GM18870 (cell line): Measurements from ENCODE around the gene FLT3LG.
"Not testable (repeated sequence)": the region's sequence is repeated elsewhere in the genome, so short reads cannot be mapped to it uniquely, and the experiment has no call there.

Experiments used
- ATAC-seq: cut with Tn5 transposase; IDR thresholded peaks from one replicate; pipeline ENCODE4 v1.9.1; 2021; ENCODE audit warnings: moderate library complexity; ENCODE audit not compliant: unreplicated experiment

FLT3LG gene

GRCh38 chr19:49440439-49441209 is 33.4 kb upstream of the FLT3LG start:
- no peak for ATAC-seq

GRCh38 chr19:49441210-49441959 is 32.6 kb upstream of the FLT3LG start, which contains the start of gene SLC17A7:
Gene SLC17A7 (minus strand): TSS chr19:49441527. CDS start chr19:49441379, 148 bp downstream.
- ATAC-seq = no peak

DNA sequence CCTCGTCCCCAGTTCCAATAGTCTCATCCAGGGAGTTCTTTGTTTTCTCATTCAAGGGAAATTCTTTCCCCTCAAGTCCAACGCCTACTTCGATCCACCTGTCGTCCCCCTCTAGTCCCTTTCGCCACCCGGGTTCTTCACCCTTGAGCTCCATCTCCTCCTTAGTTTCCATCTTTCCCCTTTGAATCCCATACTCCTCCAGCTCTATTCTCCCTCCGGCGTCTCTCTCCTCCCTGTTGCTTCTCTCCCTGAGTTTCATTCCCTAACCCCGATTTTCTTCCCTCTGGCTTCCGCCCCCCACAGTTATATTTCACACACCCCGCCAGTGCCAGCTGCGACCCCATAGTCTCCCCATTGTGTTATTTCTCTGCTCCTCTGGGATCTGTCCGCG is 32.1 kb upstream of the FLT3LG start:
- ATAC-seq = no peak

GRCh38 chr19:49442354-49442753 is 31.7 kb upstream of the FLT3LG start:
- no peak for ATAC-seq

GRCh38 chr19:49442771-49443365 is 31.1 kb upstream of the FLT3LG start:
- ATAC-seq = peak; percentile 13

DNA sequence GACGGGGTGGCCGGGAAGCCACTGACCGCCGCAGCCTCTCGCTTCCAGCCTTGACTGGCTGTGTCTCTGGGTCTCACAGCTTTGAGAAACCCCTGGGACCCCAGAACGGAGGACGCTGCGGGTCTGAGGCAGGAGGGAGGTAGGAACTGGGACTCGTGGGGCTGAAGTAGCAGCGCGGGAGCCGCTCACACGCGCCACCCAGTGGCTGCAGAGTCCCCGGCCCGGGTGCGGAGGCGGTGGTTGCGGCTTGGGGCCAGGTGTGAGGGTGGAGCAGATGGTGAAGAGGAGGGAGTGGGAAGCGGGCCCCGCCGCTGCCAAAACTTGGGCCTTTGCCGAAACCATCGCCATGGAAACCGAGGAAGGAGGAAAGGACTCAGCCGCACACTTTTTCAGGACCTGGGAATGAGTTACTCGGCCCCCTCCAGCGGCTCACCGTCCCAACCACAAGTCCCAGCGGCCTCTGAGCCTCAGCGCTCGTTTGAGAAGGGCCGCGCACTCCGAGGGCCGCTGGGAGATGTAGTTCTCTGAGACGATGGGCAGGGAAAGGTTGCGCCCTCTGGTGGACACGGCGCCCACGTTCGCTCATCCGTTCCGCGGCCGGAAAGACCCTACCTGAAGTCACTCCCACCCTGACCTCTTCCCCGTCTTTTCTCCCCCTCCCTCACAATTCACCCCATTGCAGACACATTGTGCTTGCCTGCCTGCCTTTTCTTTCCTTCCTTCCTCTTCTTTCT is 30.5 kb upstream of the FLT3LG start:
- peak; percentile 64 for ATAC-seq

DNA sequence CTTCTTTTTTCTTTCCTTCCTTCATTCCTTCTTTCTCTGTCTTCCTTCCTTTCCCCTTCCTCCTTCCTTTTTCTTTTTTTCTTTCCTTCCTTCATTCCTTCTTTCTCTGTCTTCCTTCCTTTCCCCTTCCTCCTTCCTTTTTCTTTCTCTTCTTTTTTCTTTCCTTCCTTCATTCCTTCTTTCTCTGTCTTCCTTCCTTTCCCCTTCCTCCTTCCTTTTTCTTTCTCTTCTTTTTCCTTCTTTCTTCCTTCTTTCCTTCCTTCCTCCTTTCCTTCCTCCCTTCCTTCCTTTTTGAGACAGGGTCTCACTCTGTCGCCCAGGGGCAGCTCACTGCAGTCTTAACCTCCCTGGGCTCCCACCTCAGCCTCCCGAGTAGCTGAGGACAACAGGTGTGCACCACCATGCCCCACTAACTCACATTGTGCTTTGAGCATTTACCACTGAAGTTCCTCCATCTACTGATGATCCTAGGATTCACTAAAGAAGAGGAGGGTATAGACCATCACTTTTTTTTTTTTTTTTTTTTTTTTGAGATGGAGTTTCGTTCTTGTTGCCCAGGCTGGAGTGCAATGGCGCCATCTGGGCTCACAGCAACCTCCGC is 29.8 kb upstream of the FLT3LG start:
- not testable (repeated sequence) for ATAC-seq

GRCh38 chr19:49445997-49446396 is 28.0 kb upstream of the FLT3LG start:
- ATAC-seq = no peak

DNA sequence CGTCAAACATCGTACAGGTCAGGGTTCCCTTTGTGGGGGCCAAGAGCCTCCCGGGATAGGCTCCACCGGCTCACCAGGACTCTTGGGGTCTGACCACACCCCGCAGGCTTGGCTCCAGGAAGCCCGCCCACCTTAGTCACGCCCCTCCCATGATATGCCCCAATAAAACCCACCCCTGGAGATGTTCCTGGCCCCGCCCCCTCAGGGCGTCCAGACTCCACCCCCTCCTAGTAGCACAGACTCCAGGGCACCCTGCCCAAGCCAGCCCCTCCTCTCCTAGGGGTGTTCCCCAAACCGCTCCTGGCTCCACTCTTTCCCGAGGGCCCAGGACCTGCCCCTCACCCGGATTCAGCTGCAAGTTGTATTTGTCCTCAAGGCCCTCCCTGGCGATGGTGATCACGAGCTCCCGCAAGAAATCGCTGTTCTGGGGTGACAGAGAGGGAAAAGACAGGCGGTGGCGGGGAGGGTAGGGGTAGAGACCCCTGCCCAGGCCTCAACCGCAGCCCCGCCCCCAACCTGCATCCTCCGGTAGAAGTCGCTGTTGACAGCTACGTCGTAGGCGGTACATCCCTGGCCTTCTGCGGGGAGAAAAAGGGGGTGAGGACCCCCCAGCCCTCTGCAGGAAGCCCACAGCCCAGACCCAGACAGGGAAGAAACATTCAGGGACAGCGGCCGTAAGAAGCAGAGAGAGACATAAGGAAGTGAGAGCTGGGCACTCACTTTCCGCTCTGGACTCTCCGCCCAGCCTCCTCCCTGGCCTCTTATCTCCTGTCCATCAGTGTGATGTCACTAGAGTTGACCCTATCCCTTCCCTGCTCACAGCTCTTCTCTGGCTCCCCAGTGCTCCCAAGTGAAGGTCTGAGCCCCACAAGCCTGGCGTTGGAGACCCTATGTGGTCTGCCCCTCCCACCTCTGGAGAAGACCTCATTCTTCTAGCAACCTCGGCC is 26.3 kb upstream of the FLT3LG start:
- ATAC-seq = no peak

DNA sequence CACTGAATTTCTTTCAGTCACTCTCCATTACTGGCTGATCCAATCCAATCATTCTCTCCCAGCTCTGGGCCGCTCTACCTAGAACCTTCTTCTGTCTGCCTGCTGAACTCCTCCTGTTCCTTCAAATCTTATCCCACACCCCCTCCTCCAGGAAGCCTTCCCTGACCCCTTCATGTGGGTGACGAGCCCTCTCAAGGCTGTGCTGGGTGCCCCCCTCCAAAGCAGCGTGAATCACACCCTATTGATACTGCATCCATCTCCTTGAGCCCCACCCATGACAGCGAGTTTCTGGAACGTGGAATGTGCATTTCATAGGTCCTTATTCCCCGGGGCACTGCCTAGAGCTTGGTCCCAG is 25.6 kb upstream of the FLT3LG start:
- no peak for ATAC-seq

- ATAC-seq = no peak
Observed at GRCh38 chr19:49450405-49450804, 23.6 kb upstream of the FLT3LG start.

- ATAC-seq = peak; percentile 54
Observed at GRCh38 chr19:49451430-49452181, 22.4 kb upstream of the FLT3LG start, which contains the start of gene PIH1D1. Gene PIH1D1 (minus strand): TSS chr19:49451814. CDS start chr19:49451574, 240 bp downstream.

DNA sequence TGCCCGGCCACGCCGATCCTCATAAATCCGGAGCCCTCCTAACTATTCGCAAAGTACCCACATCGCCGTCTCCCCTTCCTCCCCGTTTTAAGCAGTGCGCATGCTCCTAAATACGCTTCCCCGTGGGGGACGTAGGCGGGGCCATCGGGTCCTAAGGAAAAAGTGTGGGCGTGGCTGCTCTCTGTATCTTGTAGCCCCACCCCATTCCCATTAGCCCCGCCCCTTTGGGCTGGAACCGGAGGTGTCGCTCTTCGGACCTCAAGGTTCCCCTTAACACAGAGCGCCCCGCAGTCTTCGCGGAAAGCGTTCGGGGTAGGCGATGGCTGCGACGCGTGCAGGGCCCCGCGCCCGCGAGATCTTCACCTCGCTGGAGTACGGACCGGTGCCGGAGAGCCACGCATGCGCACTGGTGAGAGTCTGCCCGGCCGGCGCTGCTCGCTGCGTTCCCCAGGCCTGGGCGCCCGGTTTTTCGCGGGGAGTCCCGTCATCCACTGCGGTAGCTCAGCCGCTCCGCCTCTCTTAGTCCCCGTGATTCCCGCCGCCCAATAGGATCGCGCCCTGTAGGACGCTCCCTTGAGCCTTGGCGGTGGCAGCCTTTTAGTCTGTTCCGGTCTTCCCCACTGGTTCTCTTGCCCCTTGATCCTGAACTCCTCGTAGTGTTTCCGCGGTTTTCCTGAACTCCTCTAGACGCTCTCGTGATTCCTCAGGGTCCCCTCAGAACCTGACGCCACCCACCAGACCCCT is 20.8 kb upstream of the FLT3LG start, which contains the start of gene ALDH16A1:
ALDH16A1 (plus strand) TSS at position 213 of the 744 bp plus-strand sequence; CDS start at position 320, 107 bp downstream.
- peak; percentile 62 for ATAC-seq

DNA sequence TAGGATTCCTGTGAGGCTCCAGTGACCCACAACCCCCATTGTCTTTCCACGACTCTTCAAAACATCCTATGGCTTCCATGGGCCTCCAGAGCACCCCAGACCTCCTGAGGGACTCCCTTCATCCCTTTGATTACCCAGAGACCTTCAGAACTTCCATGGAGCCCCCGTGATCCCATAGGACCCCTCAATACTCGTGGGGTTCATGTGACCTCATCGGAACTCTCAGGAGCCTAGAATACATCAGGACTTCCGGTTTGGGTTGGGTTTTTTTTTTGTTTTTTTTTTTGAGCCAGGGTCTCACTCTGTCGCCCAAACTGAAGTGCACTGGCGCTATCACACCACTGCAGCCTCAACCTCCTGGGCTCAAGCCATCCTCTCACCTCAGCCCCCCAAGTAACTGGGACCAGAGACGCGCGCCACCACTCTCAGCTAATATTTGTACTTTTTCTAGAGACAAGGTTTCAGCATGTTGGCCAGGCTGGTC is 20.2 kb upstream of the FLT3LG start:
- ATAC-seq = no peak

DNA sequence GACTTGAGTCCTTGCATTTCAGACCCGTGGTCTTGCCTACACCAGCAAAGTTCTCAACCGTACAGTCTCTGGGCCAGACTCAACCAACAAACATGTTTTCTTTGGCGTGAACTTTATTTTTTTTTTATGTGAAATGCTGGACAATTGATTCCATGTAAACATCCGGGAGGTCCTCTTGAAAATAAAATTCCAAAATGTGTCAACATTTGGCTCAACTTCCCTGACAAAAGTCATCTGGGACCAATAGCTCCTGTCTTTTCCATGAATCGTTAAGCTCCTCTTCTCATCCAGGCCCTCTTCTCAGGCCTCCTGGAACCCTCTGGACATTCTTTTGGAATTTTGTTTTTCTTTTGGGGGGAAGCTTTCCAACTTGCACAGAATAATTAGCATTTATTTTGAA is 18.2 kb upstream of the FLT3LG start:
- no peak for ATAC-seq

DNA sequence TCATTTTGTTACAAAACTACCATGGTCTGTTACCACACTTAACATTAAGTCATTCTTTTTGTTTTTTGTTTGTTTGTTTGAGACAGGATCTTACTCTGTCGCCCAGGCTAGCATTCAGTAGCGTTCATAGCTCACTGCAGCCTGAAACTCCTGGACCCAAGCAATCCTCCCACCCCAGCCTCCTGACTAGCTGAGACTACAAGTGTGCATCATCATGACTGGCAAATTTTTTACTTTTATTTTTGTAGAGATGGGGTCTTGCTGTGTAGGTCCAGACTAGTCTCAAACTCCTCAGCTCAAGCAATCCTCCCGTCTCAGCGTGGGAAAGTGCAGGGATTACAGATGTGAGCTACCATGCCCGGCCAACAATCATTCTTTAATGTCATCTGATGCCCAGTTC is 17.7 kb upstream of the FLT3LG start:
- ATAC-seq = no peak

GRCh38 chr19:49458567-49458903 is 15.5 kb upstream of the FLT3LG start:
- ATAC-seq = no peak

GRCh38 chr19:49459388-49459787 is 14.6 kb upstream of the FLT3LG start:
- no peak for ATAC-seq
